DOHH2 (cell line): ENCODE measurements around the gene RBFOX2.

Experiments used
- EZH2phosphoT487 ChIP-seq: fragments of 200-600 bp; sonication (generic); IDR thresholded peaks from 2 replicates; pipeline ENCODE4 v1.6.1; 2017; ENCODE audit warnings: borderline replicate concordance, mild to moderate bottlenecking, antibody characterized with exemption, low read length, moderate library complexity, mixed read lengths
- TF ChIP-seq, protein P1 (sequence below): fragments of 200-600 bp; sonication (generic); IDR thresholded peaks from one replicate; pipeline ENCODE4 v1.5.1; 2014; ENCODE audit warnings: antibody characterized with exemption, mild to moderate bottlenecking, low read depth, low read length; ENCODE audit not compliant: poor library complexity, severe bottlenecking

DNA sequence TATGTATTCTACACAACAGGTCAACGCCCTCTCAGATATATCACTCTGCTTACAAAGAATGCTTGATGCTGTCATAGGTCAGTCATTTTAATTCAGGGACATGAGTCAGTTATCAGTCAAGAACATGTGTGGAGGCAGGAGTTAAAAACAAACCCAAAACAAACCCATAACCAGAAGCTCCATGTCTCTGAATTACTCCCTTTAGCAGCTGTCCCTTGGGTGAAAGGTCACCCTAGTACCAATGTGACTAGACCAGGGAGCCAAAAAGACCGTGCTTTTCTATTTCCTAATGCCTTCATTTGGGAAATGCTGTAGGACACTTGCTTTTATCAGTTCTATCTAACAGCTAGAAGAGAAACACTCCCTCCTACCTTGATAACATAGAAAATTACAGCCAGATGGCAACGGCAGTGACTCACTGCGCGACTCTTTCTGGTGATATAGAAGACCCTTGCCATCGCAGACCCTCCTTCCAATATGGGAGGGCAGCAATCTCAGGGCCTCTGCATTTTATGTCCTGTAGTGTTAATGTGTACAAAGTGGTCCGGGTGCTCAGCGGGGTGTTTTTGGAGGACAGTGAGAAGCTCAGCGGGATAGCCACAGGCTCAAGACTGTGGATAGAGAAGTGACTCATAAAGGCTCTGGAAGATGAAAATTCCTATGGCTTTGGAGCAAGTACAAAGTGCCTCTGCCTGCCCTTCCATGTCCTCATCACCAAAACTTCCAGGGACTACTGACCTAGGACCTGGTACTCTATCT lies 286.1 kb downstream of the RBFOX2 start:
- TF ChIP-seq, protein P1, sequence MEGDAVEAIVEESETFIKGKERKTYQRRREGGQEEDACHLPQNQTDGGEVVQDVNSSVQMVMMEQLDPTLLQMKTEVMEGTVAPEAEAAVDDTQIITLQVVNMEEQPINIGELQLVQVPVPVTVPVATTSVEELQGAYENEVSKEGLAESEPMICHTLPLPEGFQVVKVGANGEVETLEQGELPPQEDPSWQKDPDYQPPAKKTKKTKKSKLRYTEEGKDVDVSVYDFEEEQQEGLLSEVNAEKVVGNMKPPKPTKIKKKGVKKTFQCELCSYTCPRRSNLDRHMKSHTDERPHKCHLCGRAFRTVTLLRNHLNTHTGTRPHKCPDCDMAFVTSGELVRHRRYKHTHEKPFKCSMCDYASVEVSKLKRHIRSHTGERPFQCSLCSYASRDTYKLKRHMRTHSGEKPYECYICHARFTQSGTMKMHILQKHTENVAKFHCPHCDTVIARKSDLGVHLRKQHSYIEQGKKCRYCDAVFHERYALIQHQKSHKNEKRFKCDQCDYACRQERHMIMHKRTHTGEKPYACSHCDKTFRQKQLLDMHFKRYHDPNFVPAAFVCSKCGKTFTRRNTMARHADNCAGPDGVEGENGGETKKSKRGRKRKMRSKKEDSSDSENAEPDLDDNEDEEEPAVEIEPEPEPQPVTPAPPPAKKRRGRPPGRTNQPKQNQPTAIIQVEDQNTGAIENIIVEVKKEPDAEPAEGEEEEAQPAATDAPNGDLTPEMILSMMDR = no peak
- TF ChIP-seq EZH2phosphoT487 = no peak
